Neural crest cell (in vitro differentiated cells): Measurements from ENCODE around the gene ERI2. TPM values are rescaled to one million over a fixed set of nuclear protein-coding genes. Genes with fewer than 3 reads are reported as not detected.
"Not testable (repeated sequence)": the region's sequence is repeated elsewhere in the genome, so short reads cannot be mapped to it uniquely, and the experiment has no call there.

Experiments used
- DNase-seq: peaks from one replicate; pipeline ENCODE4 v3.0.0; 2021; ENCODE audit warnings: low read depth, mixed read lengths, low spot score
- H3K27ac Mint-ChIP-seq: one replicate; pipeline ENCODE4 v1.8.0; 2021; ENCODE audit warnings: mild to moderate bottlenecking, mixed read lengths; ENCODE audit not compliant: unreplicated experiment
- H3K27me3 Mint-ChIP-seq: 2 replicates; pipeline ENCODE4 v1.8.0; 2021; ENCODE audit warnings: low read depth, mild to moderate bottlenecking, mixed read lengths
- H3K36me3 Mint-ChIP-seq: 2 replicates; pipeline ENCODE4 v1.8.0; 2021; ENCODE audit warnings: low read depth, mild to moderate bottlenecking, mixed read lengths
- H3K4me1 Mint-ChIP-seq: 2 replicates; pipeline ENCODE4 v1.8.0; 2021; ENCODE audit warnings: mixed read lengths
- H3K4me3 Mint-ChIP-seq: one replicate; pipeline ENCODE4 v1.8.0; 2021; ENCODE audit warnings: mild to moderate bottlenecking, mixed read lengths
- H3K9me3 Mint-ChIP-seq: 2 replicates; pipeline ENCODE4 v1.8.0; 2021; ENCODE audit warnings: mixed read lengths
- total RNA-seq: library from RNA; stranded (reverse); gene quantifications from 2 replicates; pipeline ENCODE4 v1.2.1, GENCODE V29; 2021
- TF ChIP-seq, protein P1 (sequence below): fragments of 200-600 bp; sonication (generic); conservative IDR thresholded peaks from 2 replicates; pipeline ENCODE4 v1.5.0; 2021; ENCODE audit warnings: antibody characterized with exemption, mild to moderate bottlenecking

The ERI2 gene
- total RNA-seq, 1 donor from 2014 or later = 40.4 TPM

GRCh38 chr16:20773679-20774078 lies 32.6 kb downstream of the ERI2 start:
- Mint-ChIP-seq H3K4me1 (no peaks in the 10 kb centered on the region), H3K27me3 (no peaks in the 10 kb centered on the region), H3K9me3 (no peaks in the 10 kb centered on the region), H3K27ac (no peak overlapping the region), H3K4me3 (no peak overlapping the region), H3K36me3 (no peaks in the 10 kb centered on the region)
- TF ChIP-seq, protein P1, sequence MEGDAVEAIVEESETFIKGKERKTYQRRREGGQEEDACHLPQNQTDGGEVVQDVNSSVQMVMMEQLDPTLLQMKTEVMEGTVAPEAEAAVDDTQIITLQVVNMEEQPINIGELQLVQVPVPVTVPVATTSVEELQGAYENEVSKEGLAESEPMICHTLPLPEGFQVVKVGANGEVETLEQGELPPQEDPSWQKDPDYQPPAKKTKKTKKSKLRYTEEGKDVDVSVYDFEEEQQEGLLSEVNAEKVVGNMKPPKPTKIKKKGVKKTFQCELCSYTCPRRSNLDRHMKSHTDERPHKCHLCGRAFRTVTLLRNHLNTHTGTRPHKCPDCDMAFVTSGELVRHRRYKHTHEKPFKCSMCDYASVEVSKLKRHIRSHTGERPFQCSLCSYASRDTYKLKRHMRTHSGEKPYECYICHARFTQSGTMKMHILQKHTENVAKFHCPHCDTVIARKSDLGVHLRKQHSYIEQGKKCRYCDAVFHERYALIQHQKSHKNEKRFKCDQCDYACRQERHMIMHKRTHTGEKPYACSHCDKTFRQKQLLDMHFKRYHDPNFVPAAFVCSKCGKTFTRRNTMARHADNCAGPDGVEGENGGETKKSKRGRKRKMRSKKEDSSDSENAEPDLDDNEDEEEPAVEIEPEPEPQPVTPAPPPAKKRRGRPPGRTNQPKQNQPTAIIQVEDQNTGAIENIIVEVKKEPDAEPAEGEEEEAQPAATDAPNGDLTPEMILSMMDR = no peak
- no peak for DNase-seq

DNA sequence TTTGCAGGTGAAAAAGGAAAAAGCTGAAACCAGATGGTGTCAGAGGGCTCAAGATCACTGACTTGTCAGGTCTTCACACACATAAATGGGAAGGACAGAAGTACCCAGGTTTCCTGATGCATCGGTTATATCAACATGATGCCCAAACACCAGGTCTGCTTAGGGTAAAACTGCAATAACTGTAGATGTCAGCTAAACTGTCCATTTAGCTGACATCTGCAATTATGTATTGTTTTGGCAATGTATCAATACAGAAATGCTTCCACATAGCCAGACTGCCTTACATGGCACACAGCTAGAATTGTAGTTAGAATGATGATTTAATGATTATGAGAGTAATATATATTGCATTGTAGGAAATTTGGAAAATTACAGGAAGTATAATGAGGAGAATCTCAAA lies 37.5 kb downstream of the ERI2 start:
- Mint-ChIP-seq H3K4me1 (peaks cover 3% of the 10 kb centered on the region), H3K4me3 (no peak overlapping the region), H3K9me3 (no peaks in the 10 kb centered on the region), H3K36me3 (no peaks in the 10 kb centered on the region), H3K27ac (no peak overlapping the region), H3K27me3 (peaks cover 3% of the 10 kb centered on the region)
- TF ChIP-seq, protein P1 = no peak
- DNase-seq = no peak

DNA sequence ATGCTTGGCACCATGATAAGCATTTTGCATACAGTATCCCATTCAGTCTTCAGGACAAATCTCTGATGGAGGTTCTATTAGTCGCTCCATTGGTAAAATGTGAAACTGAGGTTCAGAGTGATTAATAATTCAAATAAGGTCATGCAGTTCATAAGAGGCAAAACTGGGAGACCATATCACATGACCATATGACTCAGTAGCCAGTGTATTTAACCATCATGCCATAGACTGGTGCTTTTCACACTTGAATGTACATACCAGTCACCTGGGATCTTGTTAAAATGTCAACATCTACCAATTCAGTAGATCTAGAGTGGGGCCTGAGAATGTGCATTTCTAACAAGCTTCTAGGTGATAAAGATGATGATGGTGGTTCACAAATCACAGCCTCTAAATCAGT lies 38.2 kb downstream of the ERI2 start:
- H3K36me3 Mint-ChIP-seq = no peaks in the 10 kb centered on the region
- no peaks in the 10 kb centered on the region for H3K9me3 Mint-ChIP-seq
- no peak overlapping the region for H3K4me3 Mint-ChIP-seq
- H3K27me3 Mint-ChIP-seq = peaks cover 3% of the 10 kb centered on the region
- TF ChIP-seq, protein P1 = no peak
- no peak overlapping the region for H3K27ac Mint-ChIP-seq
- peaks cover 6% of the 10 kb centered on the region for H3K4me1 Mint-ChIP-seq
- DNase-seq = no peak

DNA sequence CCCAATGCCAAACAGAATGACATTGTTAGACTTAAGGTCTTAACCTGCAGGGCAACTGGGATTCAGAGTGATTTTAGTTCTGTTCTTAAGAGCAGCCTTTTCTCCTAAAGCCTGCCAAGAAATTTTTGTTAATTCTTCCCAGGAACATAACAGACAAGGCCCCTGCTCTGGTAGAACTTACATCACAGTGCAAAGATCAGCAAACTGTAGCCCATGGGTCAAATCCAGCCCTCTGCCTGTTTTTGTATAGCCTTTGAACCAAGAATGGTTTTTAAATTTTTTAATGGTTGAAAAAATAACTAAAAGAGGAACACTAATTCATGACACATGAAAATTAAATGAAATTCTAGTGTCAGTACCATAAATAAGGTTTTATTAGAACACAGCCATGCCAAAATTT lies 38.7 kb downstream of the ERI2 start:
- DNase-seq = no peak
- peaks cover 6% of the 10 kb centered on the region for H3K4me1 Mint-ChIP-seq
- H3K4me3 Mint-ChIP-seq = no peak overlapping the region
- H3K9me3 Mint-ChIP-seq = peaks cover 2% of the 10 kb centered on the region
- H3K27ac Mint-ChIP-seq = no peak overlapping the region
- TF ChIP-seq, protein P1 = no peak
- peaks cover 4% of the 10 kb centered on the region for H3K27me3 Mint-ChIP-seq
- H3K36me3 Mint-ChIP-seq = no peaks in the 10 kb centered on the region

- peaks cover 6% of the 10 kb centered on the region for H3K4me1 Mint-ChIP-seq
- no peak for DNase-seq
- H3K27me3 Mint-ChIP-seq = peaks cover 13% of the 10 kb centered on the region
- no peaks in the 10 kb centered on the region for H3K36me3 Mint-ChIP-seq
- H3K9me3 Mint-ChIP-seq = peaks cover 4% of the 10 kb centered on the region
- TF ChIP-seq, protein P1 = no peak
- no peak overlapping the region for H3K4me3 Mint-ChIP-seq
- H3K27ac Mint-ChIP-seq = no peak overlapping the region
Observed at GRCh38 chr16:20766294-20766693, 40.0 kb downstream of the ERI2 start.

DNA sequence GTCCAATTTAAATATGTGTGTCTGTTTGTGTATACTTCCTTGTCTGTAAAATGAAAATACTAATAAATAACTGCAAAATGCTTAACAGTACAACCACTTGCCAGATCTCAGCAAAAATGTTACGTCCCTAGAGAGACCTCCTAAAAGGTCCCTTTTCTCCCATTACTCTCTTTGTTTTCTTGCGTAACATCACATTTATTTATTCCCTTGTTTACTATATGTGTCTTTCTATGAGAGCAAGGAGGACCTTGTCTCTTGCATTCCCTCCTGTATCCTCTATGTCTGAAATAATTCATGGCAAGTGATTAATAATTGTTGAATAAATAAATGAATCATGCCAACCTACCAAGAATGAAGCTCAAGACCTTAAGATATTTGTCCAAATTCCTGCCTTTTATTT lies 40.5 kb downstream of the ERI2 start:
- peaks cover 14% of the 10 kb centered on the region for H3K27me3 Mint-ChIP-seq
- H3K4me1 Mint-ChIP-seq = peaks cover 6% of the 10 kb centered on the region
- H3K36me3 Mint-ChIP-seq = no peaks in the 10 kb centered on the region
- no peak for DNase-seq
- no peak overlapping the region for H3K27ac Mint-ChIP-seq
- H3K4me3 Mint-ChIP-seq = no peak overlapping the region
- TF ChIP-seq, protein P1 = no peak
- H3K9me3 Mint-ChIP-seq = peaks cover 5% of the 10 kb centered on the region

DNA sequence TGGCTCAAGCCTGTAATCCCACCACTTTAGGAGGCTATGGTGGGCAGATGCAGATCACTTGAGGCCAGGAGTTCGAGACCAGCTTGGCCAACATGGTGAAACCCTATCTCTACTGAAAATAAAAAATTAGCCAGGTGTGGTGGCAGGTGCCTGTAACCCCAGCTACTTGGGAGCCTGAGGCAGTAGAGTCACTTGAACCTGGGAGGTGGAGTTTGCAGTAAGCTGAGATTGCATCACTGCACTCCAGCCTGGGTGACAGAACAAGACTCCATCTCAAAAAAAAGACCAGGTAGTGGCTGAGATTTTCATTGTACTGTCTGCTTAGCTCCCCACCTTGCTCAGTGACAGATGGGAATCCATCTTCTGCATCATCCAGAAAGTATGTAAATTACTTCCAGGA lies 41.8 kb downstream of the ERI2 start:
- not testable (repeated sequence) for H3K36me3 Mint-ChIP-seq, H3K27ac Mint-ChIP-seq, DNase-seq, H3K4me3 Mint-ChIP-seq, H3K4me1 Mint-ChIP-seq, H3K9me3 Mint-ChIP-seq
- H3K27me3 Mint-ChIP-seq = peaks cover 14% of the 10 kb centered on the region
